SH-SY5Y (cell line): ENCODE results near the gene ROBO2.

Source experiments
- GATA2 ChIP-seq: IDR thresholded peaks from 2 replicates; pipeline ENCODE4 v1.6.1; 2011; ENCODE audit warnings: mild to moderate bottlenecking, low read depth, low read length
- GATA3 ChIP-seq: IDR thresholded peaks from 2 replicates; pipeline ENCODE4 v1.6.1; 2011; ENCODE audit warnings: low read depth, mild to moderate bottlenecking, low read length, moderate library complexity

Gene ROBO2

GRCh38 chr3:77362936-77363335, 323.0 kb downstream of the ROBO2 start:
- TF ChIP-seq GATA2 = no peak
- no peak for TF ChIP-seq GATA3

GRCh38 chr3:77365152-77365551, 325.3 kb downstream of the ROBO2 start:
- no peak for TF ChIP-seq GATA2

DNA sequence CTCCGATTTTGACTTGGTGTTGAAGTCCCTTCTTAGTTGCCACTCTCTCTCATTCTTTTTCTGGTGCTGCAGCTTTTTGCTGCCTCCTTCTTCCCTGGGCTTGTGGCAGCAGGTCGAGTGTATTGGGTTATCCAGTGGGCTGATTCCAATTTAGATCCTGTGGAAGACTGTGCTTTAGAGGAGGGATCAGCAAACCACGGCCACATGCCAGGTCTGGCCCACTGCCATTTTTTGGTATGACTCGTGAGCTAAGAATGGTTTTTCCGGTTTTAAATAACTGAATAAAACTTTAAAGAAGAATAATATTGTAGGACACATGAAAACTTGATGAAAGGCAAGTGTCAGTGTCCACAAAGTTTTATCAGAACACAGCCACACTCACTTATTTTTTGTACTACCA, 330.5 kb downstream of the ROBO2 start:
- TF ChIP-seq GATA2 = no peak

GRCh38 chr3:77372018-77372417, 332.1 kb downstream of the ROBO2 start:
- TF ChIP-seq GATA3 (no peak), GATA2 (no peak)

- no peak for TF ChIP-seq GATA3
- no peak for TF ChIP-seq GATA2
These were observed 332.9 kb downstream of the ROBO2 start for GRCh38 chr3:77372634-77373346.

DNA sequence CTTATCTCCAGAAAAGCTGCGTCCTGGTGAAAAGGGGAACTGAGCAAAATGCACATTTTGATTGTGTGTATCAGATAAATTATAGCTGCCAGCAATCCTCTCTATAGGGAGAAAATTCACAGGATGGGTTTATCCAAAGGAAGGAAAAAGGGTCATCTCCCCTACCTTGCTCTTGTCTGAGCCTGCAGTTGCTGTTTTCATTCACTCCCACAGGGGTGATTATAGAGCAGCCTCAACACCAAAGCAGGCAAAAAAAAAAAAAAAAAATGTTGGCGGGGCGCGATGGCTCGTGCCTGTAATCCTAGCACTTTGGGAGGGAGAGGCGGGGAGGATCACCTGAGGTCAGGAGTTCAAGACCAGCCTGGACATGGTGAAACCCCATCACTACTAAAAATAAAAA, 333.7 kb downstream of the ROBO2 start:
- TF ChIP-seq GATA3 (no peak), GATA2 (no peak)

- TF ChIP-seq GATA2 = no peak
- no peak for TF ChIP-seq GATA3
These were observed 336.6 kb downstream of the ROBO2 start for GRCh38 chr3:77376511-77376910.

DNA sequence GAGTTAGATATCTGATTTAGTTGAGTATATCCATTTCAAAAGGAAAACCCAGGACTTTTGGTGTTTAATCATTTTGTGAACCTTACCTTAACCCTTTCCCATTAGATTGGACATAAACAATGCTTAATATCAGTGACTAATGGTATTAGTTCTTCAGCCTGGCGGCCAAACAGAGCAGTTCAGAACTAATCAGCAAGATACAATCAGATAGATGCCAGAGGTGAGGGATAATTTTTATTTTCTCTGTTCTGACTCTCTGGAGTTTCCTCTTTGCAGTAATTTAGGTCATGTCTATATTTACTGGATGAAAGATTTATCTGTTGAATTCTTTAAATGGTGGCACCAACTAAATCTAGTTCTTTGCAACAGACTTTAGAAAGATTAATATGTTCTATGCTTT, 337.8 kb downstream of the ROBO2 start:
- TF ChIP-seq GATA2 (peak; percentile 85), GATA3 (peak; percentile 92)

DNA sequence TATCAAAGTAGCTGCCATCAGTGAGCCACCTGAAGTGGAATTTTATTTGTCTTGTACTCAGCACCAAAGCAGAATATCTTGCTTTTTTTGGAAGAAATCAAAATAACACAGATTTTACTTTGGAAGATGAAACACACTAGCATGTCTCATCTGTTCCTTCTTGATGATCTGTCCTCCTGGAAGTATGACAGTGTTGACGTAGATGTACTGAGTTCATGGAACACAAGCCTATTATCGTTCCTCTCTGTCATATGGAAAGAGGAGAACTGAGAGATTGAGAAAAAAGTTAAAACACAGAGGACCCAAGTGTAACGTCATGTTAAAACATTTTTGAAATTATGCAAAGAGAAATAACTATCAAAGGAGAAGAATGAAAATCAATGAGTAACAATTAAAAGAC, 340.2 kb downstream of the ROBO2 start:
- TF ChIP-seq GATA2 (no peak), GATA3 (no peak)

DNA sequence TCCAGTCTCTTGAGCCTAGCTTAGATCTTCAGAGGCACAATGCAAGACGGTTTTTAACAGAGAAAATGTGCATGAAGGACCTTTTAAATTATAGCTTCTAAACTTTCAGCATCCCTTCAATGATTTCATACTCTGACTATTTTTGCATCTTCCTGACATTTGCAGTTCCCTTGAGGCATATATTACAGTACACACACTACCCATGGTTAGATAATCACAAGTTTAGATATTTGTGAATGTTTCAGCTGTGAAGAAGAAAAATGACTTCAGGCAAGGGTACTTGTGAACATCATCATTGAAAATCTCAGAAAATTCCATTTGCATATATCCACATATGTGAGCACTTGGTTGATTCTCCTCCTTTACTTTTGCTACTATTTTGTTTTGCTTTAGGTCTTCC, 341.5 kb downstream of the ROBO2 start:
- no peak for TF ChIP-seq GATA2
- no peak for TF ChIP-seq GATA3

- TF ChIP-seq GATA3 = no peak
- TF ChIP-seq GATA2 = no peak
These were observed 352.3 kb downstream of the ROBO2 start for GRCh38 chr3:77392181-77392580.

- TF ChIP-seq GATA2 = no peak
- TF ChIP-seq GATA3 = no peak
These were observed 354.1 kb downstream of the ROBO2 start for GRCh38 chr3:77394046-77394445.

GRCh38 chr3:77404871-77405270, 365.0 kb downstream of the ROBO2 start:
- TF ChIP-seq GATA3 = no peak
- TF ChIP-seq GATA2 = no peak

GRCh38 chr3:77407441-77407840, 367.5 kb downstream of the ROBO2 start:
- TF ChIP-seq GATA3 (no peak), GATA2 (no peak)

DNA sequence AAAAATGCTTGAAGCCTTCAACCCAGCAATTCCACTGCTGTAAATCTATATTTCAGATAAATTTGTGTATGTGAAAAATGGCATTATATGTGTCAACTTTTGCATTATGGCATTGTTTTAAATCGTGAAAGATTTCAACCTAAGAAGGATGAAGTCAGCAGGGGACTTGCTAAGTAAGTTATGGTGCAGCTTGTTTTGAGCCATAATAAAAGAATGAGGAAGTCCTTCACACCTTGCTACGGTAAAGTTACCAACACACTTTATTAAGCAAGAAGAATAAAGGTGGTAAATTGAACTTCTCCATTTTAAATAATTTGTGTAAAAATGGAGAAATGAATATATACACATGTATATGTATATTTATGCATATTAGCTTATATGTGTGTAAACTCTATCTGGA, 371.4 kb downstream of the ROBO2 start:
- TF ChIP-seq GATA3 (no peak), GATA2 (no peak)

DNA sequence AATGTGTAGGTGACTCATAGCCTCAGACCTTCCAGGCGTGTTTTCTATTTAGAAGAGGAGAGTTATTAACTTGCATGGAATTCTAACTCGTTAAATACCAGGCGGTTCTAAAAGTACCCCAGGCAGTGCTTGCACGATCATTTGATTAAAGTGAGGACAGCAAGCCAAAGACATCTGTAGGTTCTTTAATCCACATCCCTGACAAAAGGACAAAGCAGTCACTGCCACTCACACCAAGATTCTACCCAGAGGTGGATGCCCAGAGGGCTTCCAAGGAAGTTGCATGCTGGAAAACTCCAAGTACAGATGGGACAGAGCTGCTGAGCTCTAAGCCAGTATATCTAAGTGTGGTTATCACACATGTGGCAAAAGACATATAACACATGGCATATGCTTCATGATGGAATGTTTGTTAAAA, 372.1 kb downstream of the ROBO2 start:
- TF ChIP-seq GATA3 = no peak
- TF ChIP-seq GATA2 = no peak
